SK-N-SH treated with all-trans-retinoic acid at 6 μM for 48 hours (cell line): ENCODE data around the gene SAMMSON.

Experiments
- ATAC-seq: fragments of 200-7000 bp; cut with Tn5 transposase; 3 replicates; pipeline ENCODE4 v1.9.1; 2020; ENCODE audit warnings: mild to moderate bottlenecking, moderate library complexity
- ARNTL ChIP-seq: fragments of 450-650 bp; formaldehyde crosslinking; IDR thresholded peaks from 2 replicates; pipeline ENCODE4 v1.5.0; 2020; ENCODE audit warnings: low read depth, mild to moderate bottlenecking, moderate library complexity, borderline replicate concordance
- CREB5 ChIP-seq: fragments of 250-450 bp; sonication (Bioruptor Pico); IDR thresholded peaks from 2 replicates; pipeline ENCODE4 v1.5.1; 2020; ENCODE audit warnings: low read depth, mild to moderate bottlenecking, moderate library complexity
- CSRNP3 ChIP-seq: fragments of 250-450 bp; sonication (Bioruptor Pico); IDR thresholded peaks from 2 replicates; pipeline ENCODE4 v1.5.1; 2021; ENCODE audit warnings: mild to moderate bottlenecking, moderate library complexity
- ESRRG ChIP-seq: fragments of 250-450 bp; sonication (Bioruptor Pico); IDR thresholded peaks from 2 replicates; pipeline ENCODE4 v1.6.1; 2021; ENCODE audit warnings: mild to moderate bottlenecking
- GLIS3 ChIP-seq: fragments of 250-450 bp; sonication (Bioruptor Pico); IDR thresholded peaks from 2 replicates; pipeline ENCODE4 v1.5.0; 2020; ENCODE audit warnings: mild to moderate bottlenecking, moderate library complexity
- ISL1 ChIP-seq: fragments of 250-450 bp; sonication (Bioruptor Pico); IDR thresholded peaks from 2 replicates; pipeline ENCODE4 v2.1.2; 2022; ENCODE audit warnings: mild to moderate bottlenecking, moderate library complexity
- OSR1 ChIP-seq: fragments of 250-450 bp; sonication (Bioruptor Pico); IDR thresholded peaks from 2 replicates; pipeline ENCODE4 v1.8.0; 2022; ENCODE audit warnings: moderate library complexity, mild to moderate bottlenecking, inconsistent platforms
- PATZ1 ChIP-seq: fragments of 250-450 bp; sonication (Bioruptor Pico); IDR thresholded peaks from 2 replicates; pipeline ENCODE4 v1.8.0; 2020; ENCODE audit warnings: mild to moderate bottlenecking, moderate library complexity, borderline replicate concordance
- POU6F1 ChIP-seq: fragments of 250-450 bp; sonication (Bioruptor Pico); IDR thresholded peaks from 2 replicates; pipeline ENCODE4 v1.8.0; 2021; ENCODE audit warnings: low read depth, mild to moderate bottlenecking, moderate library complexity, borderline replicate concordance
- PPARA ChIP-seq: fragments of 250-450 bp; sonication (Bioruptor Pico); IDR thresholded peaks from 2 replicates; pipeline ENCODE4 v1.5.0; 2020; ENCODE audit warnings: mild to moderate bottlenecking, borderline replicate concordance
- RARB ChIP-seq: fragments of 250-450 bp; sonication (Bioruptor Pico); IDR thresholded peaks from 2 replicates; pipeline ENCODE4 v1.8.0; 2021; ENCODE audit warnings: mild to moderate bottlenecking, moderate library complexity
- SNAI2 ChIP-seq: fragments of 250-450 bp; sonication (Bioruptor Pico); IDR thresholded peaks from 2 replicates; pipeline ENCODE4 v1.5.0; 2020; ENCODE audit warnings: mild to moderate bottlenecking, moderate library complexity
- TCF4 ChIP-seq: fragments of 250-450 bp; sonication (Bioruptor Pico); IDR thresholded peaks from 2 replicates; pipeline ENCODE4 v1.8.0; 2021; ENCODE audit warnings: mild to moderate bottlenecking, moderate library complexity, borderline replicate concordance
- TOX ChIP-seq: fragments of 250-450 bp; sonication (Bioruptor Pico); IDR thresholded peaks from 2 replicates; pipeline ENCODE4 v1.8.0; 2021; ENCODE audit warnings: mild to moderate bottlenecking, moderate library complexity, borderline replicate concordance
- TSHZ2 ChIP-seq: fragments of 250-450 bp; sonication (Bioruptor Pico); IDR thresholded peaks from 2 replicates; pipeline ENCODE4 v1.5.0; 2020; ENCODE audit warnings: mild to moderate bottlenecking, moderate library complexity
- ZC3H10 ChIP-seq: fragments of 250-450 bp; sonication (Bioruptor Pico); IDR thresholded peaks from 2 replicates; pipeline ENCODE4 v1.5.1; 2021; ENCODE audit warnings: mild to moderate bottlenecking, moderate library complexity
- ZFP3 ChIP-seq: fragments of 250-450 bp; sonication (Bioruptor Pico); IDR thresholded peaks from 2 replicates; pipeline ENCODE4 v1.5.0; 2020; ENCODE audit warnings: mild to moderate bottlenecking, moderate library complexity
- ZFP30 ChIP-seq: fragments of 450-650 bp; formaldehyde crosslinking; IDR thresholded peaks from 2 replicates; pipeline ENCODE4 v1.5.0; 2022; ENCODE audit warnings: mild to moderate bottlenecking, moderate library complexity
- ZNF565 ChIP-seq: fragments of 450-650 bp; formaldehyde crosslinking; conservative IDR thresholded peaks from 2 replicates; pipeline ENCODE4 v1.5.0; 2020; ENCODE audit warnings: low read depth, mild to moderate bottlenecking, moderate library complexity
- ZNF8 ChIP-seq: fragments of 450-650 bp; formaldehyde crosslinking; IDR thresholded peaks from 2 replicates; pipeline ENCODE4 v1.5.0; 2020; ENCODE audit warnings: mild to moderate bottlenecking, moderate library complexity

SAMMSON gene

GRCh38 chr3:70049761-70050160, 50.2 kb downstream of the SAMMSON start:
- no peak for ATAC-seq
- TF ChIP-seq GLIS3 (CRISPR knock-in tag) (no peak), ZNF8 (CRISPR knock-in tag) (no peak), ESRRG (no peak), TSHZ2 (CRISPR knock-in tag) (no peak), SNAI2 (CRISPR knock-in tag) (0 out of 2 replicates have a peak, but pooled peaks have one; percentile 46), OSR1 (CRISPR knock-in tag) (no peak), CREB5 (CRISPR knock-in tag) (no peak), PPARA (CRISPR knock-in tag) (no peak), TCF4 (CRISPR knock-in tag) (no peak), ISL1 (CRISPR knock-in tag) (peak; percentile 42), RARB (CRISPR knock-in tag) (no peak), ZNF565 (CRISPR knock-in tag) (no peak), POU6F1 (CRISPR knock-in tag) (no peak), ARNTL (no peak), TOX (CRISPR knock-in tag) (no peak)
- TF ChIP-seq, all 23 proteins: peak for 2

- no peak for ATAC-seq
- TF ChIP-seq ISL1 (CRISPR knock-in tag), result no peak
Observed at GRCh38 chr3:70053293-70053692, 53.8 kb downstream of the SAMMSON start.

- TF ChIP-seq SNAI2 (CRISPR knock-in tag) (no peak), ARNTL (no peak), ESRRG (no peak), ZC3H10 (CRISPR knock-in tag) (no peak), TSHZ2 (CRISPR knock-in tag) (no peak), ZFP30 (CRISPR knock-in tag) (no peak), CSRNP3 (CRISPR knock-in tag) (no peak), TCF4 (CRISPR knock-in tag) (no peak), RARB (CRISPR knock-in tag) (no peak), PATZ1 (CRISPR knock-in tag) (no peak), ZNF8 (CRISPR knock-in tag) (no peak), ZFP3 (CRISPR knock-in tag) (no peak)
- no peak for ATAC-seq
Observed at GRCh38 chr3:70056081-70056480, 56.5 kb downstream of the SAMMSON start.
